H1 (cell line): ENCODE data around the gene PGM1. TPM values are rescaled to one million over a fixed set of nuclear protein-coding genes. Genes with fewer than 3 reads are reported as not detected.

ENCODE experiments used
- CEBPB ChIP-seq: IDR thresholded peaks from 2 replicates; pipeline ENCODE4 v1.6.1; 2012; ENCODE audit warnings: low read depth, low read length
- CREB1 ChIP-seq: IDR thresholded peaks from 2 replicates; pipeline ENCODE4 v1.6.1; 2012; ENCODE audit warnings: inconsistent platforms
- EP300 ChIP-seq, 2 experiments: IDR thresholded peaks; 1 replicate in 1 of 2; 2 replicates in 1 of 2; pipeline ENCODE4 v1.6.1; 2011 to 2012; ENCODE audit warnings: low read depth in 2 of 2, low read length in 2 of 2, mild to moderate bottlenecking in 2 of 2, borderline replicate concordance in 1 of 2, inconsistent platforms in 1 of 2, moderate library complexity in 1 of 2
- FOSL1 ChIP-seq: IDR thresholded peaks from 2 replicates; pipeline ENCODE4 v1.6.1; 2011; ENCODE audit warnings: mild to moderate bottlenecking, low read depth, low read length, moderate library complexity; ENCODE audit not compliant: insufficient read depth
- HDAC6 ChIP-seq: IDR thresholded peaks from one replicate; pipeline ENCODE4 v1.7.1; 2012; ENCODE audit warnings: low read depth, mild to moderate bottlenecking, inconsistent platforms, low read length, moderate library complexity
- KDM1A ChIP-seq: fragments of 200-600, 300-600 bp; sonication (generic); IDR thresholded peaks from 2 replicates; pipeline ENCODE4 v1.7.1; 2016; ENCODE audit warnings: mild to moderate bottlenecking, low read length, borderline replicate concordance
- RAD21 ChIP-seq, 2 experiments: IDR thresholded peaks in 1 of 2; conservative IDR thresholded peaks in 1 of 2; 2 replicates each; pipeline ENCODE4 v1.6.1; 2011; ENCODE audit warnings: low read depth in 2 of 2, low read length in 2 of 2, improper control_type of control experiment in 1 of 2, inconsistent platforms in 1 of 2, mild to moderate bottlenecking in 1 of 2, moderate library complexity in 1 of 2
- TBP ChIP-seq: IDR thresholded peaks from 2 replicates; pipeline ENCODE4 v1.6.1; 2011; ENCODE audit warnings: low read depth, low read length, improper control_type of control experiment
- TCF12 ChIP-seq: IDR thresholded peaks from 2 replicates; pipeline ENCODE4 v1.6.1; 2011; ENCODE audit warnings: low read depth, mild to moderate bottlenecking, low read length
- USF2 ChIP-seq: IDR thresholded peaks from 2 replicates; pipeline ENCODE4 v1.6.1; 2011; ENCODE audit warnings: low read length, improper control_type of control experiment
- polyA plus RNA-seq, 7 experiments: library from polyadenylated mRNA; depleted of rRNA in 3 of 7; stranded (reverse) in 5 of 7; unstranded in 2 of 7; fragments of >200 nt in 5 of 7; fragments of 200-250 nt in 2 of 7; gene quantifications; 1 replicate in 5 of 7; 2 replicates in 1 of 7; 4 replicates in 1 of 7; pipeline versions ENCODE4 v1.2.1 to v1.2.3, GENCODE V29; 2011 to 2013; ENCODE audit warnings: missing spikeins in 2 of 7, mixed read lengths in 2 of 7
- total RNA-seq: library from RNA; stranded (reverse); fragmentation: NEBNext Ultra II Directional; extraction: Animal tissue kit (Norgen Biotek cat#: 25700); gene quantifications from 2 replicates; pipeline ENCODE4 v1.2.1, GENCODE V29; 2021
- TF ChIP-seq, protein P1 (sequence below): fragments of 300-600 bp; sonication (generic); IDR thresholded peaks from 2 replicates; pipeline ENCODE4 v1.7.1; 2012; ENCODE audit warnings: low read length, moderate library complexity, mild to moderate bottlenecking, inconsistent platforms; ENCODE audit not compliant: insufficient replicate concordance

Gene PGM1
- total and polyA plus RNA-seq, 2 of the 8 experiments (the other 6 are each of a cell fraction or from before 2014, with no cell fraction given) = 33.0 to 65.4 TPM

GRCh38 chr1:63612564-63612963 lies 19.4 kb downstream of the PGM1 start (continued):
- TF ChIP-seq, protein P1, sequence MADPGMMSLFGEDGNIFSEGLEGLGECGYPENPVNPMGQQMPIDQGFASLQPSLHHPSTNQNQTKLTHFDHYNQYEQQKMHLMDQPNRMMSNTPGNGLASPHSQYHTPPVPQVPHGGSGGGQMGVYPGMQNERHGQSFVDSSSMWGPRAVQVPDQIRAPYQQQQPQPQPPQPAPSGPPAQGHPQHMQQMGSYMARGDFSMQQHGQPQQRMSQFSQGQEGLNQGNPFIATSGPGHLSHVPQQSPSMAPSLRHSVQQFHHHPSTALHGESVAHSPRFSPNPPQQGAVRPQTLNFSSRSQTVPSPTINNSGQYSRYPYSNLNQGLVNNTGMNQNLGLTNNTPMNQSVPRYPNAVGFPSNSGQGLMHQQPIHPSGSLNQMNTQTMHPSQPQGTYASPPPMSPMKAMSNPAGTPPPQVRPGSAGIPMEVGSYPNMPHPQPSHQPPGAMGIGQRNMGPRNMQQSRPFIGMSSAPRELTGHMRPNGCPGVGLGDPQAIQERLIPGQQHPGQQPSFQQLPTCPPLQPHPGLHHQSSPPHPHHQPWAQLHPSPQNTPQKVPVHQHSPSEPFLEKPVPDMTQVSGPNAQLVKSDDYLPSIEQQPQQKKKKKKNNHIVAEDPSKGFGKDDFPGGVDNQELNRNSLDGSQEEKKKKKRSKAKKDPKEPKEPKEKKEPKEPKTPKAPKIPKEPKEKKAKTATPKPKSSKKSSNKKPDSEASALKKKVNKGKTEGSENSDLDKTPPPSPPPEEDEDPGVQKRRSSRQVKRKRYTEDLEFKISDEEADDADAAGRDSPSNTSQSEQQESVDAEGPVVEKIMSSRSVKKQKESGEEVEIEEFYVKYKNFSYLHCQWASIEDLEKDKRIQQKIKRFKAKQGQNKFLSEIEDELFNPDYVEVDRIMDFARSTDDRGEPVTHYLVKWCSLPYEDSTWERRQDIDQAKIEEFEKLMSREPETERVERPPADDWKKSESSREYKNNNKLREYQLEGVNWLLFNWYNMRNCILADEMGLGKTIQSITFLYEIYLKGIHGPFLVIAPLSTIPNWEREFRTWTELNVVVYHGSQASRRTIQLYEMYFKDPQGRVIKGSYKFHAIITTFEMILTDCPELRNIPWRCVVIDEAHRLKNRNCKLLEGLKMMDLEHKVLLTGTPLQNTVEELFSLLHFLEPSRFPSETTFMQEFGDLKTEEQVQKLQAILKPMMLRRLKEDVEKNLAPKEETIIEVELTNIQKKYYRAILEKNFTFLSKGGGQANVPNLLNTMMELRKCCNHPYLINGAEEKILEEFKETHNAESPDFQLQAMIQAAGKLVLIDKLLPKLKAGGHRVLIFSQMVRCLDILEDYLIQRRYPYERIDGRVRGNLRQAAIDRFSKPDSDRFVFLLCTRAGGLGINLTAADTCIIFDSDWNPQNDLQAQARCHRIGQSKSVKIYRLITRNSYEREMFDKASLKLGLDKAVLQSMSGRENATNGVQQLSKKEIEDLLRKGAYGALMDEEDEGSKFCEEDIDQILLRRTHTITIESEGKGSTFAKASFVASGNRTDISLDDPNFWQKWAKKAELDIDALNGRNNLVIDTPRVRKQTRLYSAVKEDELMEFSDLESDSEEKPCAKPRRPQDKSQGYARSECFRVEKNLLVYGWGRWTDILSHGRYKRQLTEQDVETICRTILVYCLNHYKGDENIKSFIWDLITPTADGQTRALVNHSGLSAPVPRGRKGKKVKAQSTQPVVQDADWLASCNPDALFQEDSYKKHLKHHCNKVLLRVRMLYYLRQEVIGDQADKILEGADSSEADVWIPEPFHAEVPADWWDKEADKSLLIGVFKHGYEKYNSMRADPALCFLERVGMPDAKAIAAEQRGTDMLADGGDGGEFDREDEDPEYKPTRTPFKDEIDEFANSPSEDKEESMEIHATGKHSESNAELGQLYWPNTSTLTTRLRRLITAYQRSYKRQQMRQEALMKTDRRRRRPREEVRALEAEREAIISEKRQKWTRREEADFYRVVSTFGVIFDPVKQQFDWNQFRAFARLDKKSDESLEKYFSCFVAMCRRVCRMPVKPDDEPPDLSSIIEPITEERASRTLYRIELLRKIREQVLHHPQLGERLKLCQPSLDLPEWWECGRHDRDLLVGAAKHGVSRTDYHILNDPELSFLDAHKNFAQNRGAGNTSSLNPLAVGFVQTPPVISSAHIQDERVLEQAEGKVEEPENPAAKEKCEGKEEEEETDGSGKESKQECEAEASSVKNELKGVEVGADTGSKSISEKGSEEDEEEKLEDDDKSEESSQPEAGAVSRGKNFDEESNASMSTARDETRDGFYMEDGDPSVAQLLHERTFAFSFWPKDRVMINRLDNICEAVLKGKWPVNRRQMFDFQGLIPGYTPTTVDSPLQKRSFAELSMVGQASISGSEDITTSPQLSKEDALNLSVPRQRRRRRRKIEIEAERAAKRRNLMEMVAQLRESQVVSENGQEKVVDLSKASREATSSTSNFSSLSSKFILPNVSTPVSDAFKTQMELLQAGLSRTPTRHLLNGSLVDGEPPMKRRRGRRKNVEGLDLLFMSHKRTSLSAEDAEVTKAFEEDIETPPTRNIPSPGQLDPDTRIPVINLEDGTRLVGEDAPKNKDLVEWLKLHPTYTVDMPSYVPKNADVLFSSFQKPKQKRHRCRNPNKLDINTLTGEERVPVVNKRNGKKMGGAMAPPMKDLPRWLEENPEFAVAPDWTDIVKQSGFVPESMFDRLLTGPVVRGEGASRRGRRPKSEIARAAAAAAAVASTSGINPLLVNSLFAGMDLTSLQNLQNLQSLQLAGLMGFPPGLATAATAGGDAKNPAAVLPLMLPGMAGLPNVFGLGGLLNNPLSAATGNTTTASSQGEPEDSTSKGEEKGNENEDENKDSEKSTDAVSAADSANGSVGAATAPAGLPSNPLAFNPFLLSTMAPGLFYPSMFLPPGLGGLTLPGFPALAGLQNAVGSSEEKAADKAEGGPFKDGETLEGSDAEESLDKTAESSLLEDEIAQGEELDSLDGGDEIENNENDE = no peak
- TF ChIP-seq KDM1A = no peak
- no peak for TF ChIP-seq TCF12
- no peak for TF ChIP-seq CREB1
- no peak for TF ChIP-seq RAD21 (IDR thresholded peaks at IDR 0.05 in 1 of 2, conservative IDR thresholded peaks at IDR 0.05 in 1 of 2; ENCODE audit: low read depth in 2 of 2, low read length in 2 of 2)
- TF ChIP-seq FOSL1 = no peak
- no peak for TF ChIP-seq USF2
- no peak for TF ChIP-seq HDAC6
- TF ChIP-seq CEBPB = no peak
- no peak for TF ChIP-seq TBP
- no peak for TF ChIP-seq EP300 (IDR thresholded peaks at IDR 0.05; ENCODE audit: borderline replicate concordance in 1 of 2, low read depth in 2 of 2, low read length in 2 of 2)
